HEK293 (cell line): ENCODE results near the gene PHYHD1.

Source experiments
- CTCF ChIA-PET: fragments of 350-600 bp; formaldehyde crosslinking; extraction: SDS; loops from one replicate; lab custom pipeline; 2021; ENCODE audit warnings: antibody characterized with exemption; lab: Yijun Ruan, JAX
- POLR2A ChIA-PET: fragments of 300-600 bp; formaldehyde crosslinking; extraction: SDS; loops from one replicate; lab custom pipeline; 2020; ENCODE audit warnings: antibody characterized with exemption, inconsistent platforms; lab: Yijun Ruan, JAX
- H3K27ac ChIP-seq: fragments of 200-500 bp; sonication (Bioruptor generic); 2 replicates; pipeline ENCODE4 v1.5.1; 2014; ENCODE audit warnings: low read depth, low read length, control low read depth, inconsistent platforms; ENCODE audit errors: extremely low read depth
- H3K36me3 ChIP-seq, 2 experiments: fragments of 200-500 bp in 1 of 2; sonication (Bioruptor generic) in 1 of 2; 1 replicate in 1 of 2; 2 replicates in 1 of 2; pipeline ENCODE4 v1.5.1; 2014 to 2017; ENCODE audit warnings: inconsistent platforms in 2 of 2, low read length in 2 of 2; ENCODE audit not compliant: control insufficient read depth in 2 of 2, insufficient read depth in 1 of 2
- H3K4me1 ChIP-seq: fragments of 200-500 bp; sonication (Bioruptor generic); 2 replicates; pipeline ENCODE4 v1.5.1; 2014; ENCODE audit warnings: mild to moderate bottlenecking, low read length, inconsistent platforms; ENCODE audit not compliant: control insufficient read depth, insufficient read depth
- H3K4me3 ChIP-seq: 2 replicates; pipeline ENCODE4 v1.5.1; 2011; ENCODE audit warnings: low read depth, mild to moderate bottlenecking, control low read depth, low read length, moderate library complexity
- H3K9me3 ChIP-seq: fragments of 200-500 bp; sonication (Bioruptor generic); 2 replicates; pipeline ENCODE4 v1.5.1; 2014; ENCODE audit warnings: low read depth, low read length, inconsistent platforms; ENCODE audit not compliant: control insufficient read depth, insufficient read depth
- BCL6B ChIP-seq: fragments of 450-650 bp; formaldehyde crosslinking; IDR thresholded peaks from 2 replicates; pipeline ENCODE4 v1.5.1; 2017; ENCODE audit warnings: missing biosample characterization, missing genetic modification characterization
- HOXD13 ChIP-seq: sonication (generic); formaldehyde crosslinking; IDR thresholded peaks from 2 replicates; pipeline ENCODE4 v1.8.0; 2022; ENCODE audit warnings: missing genetic modification reagents, borderline replicate concordance
- MZF1 ChIP-seq: fragments of 450-650 bp; formaldehyde crosslinking; IDR thresholded peaks from 2 replicates; pipeline ENCODE4 v1.5.1; 2017; ENCODE audit warnings: missing biosample characterization, missing genetic modification characterization, borderline replicate concordance
- PATZ1 ChIP-seq: fragments of 450-650 bp; formaldehyde crosslinking; IDR thresholded peaks from 2 replicates; pipeline ENCODE4 v1.5.1; 2016; ENCODE audit warnings: missing biosample characterization, missing genetic modification characterization
- PRDM2 ChIP-seq: fragments of 450-650 bp; formaldehyde crosslinking; IDR thresholded peaks from 2 replicates; pipeline ENCODE4 v1.5.1; 2016; ENCODE audit warnings: missing biosample characterization, missing genetic modification characterization, borderline replicate concordance
- ZBTB26 ChIP-seq: fragments of 450-650 bp; formaldehyde crosslinking; optimal IDR thresholded peaks from 2 replicates; pipeline ENCODE3; 2016; ENCODE audit warnings: missing biosample characterization, mild to moderate bottlenecking, missing genetic modification characterization
- ZFHX2 ChIP-seq: fragments of 450-650 bp; formaldehyde crosslinking; conservative IDR thresholded peaks from 2 replicates; pipeline ENCODE4 v1.5.1; 2016; ENCODE audit warnings: missing biosample characterization, missing genetic modification characterization
- ZNF10 ChIP-seq: fragments of 450-650 bp; formaldehyde crosslinking; IDR thresholded peaks from 2 replicates; pipeline ENCODE4 v1.5.1; 2017; ENCODE audit warnings: missing biosample characterization, missing genetic modification characterization
- ZNF112 ChIP-seq: fragments of 450-650 bp; formaldehyde crosslinking; IDR thresholded peaks from 2 replicates; pipeline ENCODE4 v1.5.0; 2017; ENCODE audit warnings: missing biosample characterization, missing genetic modification characterization
- ZNF132 ChIP-seq: fragments of 450-650 bp; formaldehyde crosslinking; IDR thresholded peaks from 2 replicates; pipeline ENCODE4 v1.5.1; 2017; ENCODE audit warnings: missing biosample characterization, missing genetic modification characterization, borderline replicate concordance
- ZNF2 ChIP-seq: fragments of 450-650 bp; formaldehyde crosslinking; IDR thresholded peaks from 2 replicates; pipeline ENCODE4 v1.5.1; 2016; ENCODE audit warnings: missing biosample characterization, missing genetic modification characterization
- ZNF26 ChIP-seq: fragments of 450-650 bp; formaldehyde crosslinking; IDR thresholded peaks from 2 replicates; pipeline ENCODE4 v1.5.1; 2016; ENCODE audit warnings: missing biosample characterization, missing genetic modification characterization
- ZNF274 ChIP-seq, 2 experiments: fragments of 200-500 bp in 1 of 2; fragments of 450-650 bp in 1 of 2; sonication (Bioruptor generic) in 1 of 2; formaldehyde crosslinking in 1 of 2; IDR thresholded peaks; 2 replicates each; pipeline versions ENCODE4 v1.5.1 to v1.6.1; 2014 to 2016; ENCODE audit warnings: borderline replicate concordance in 1 of 2, inconsistent platforms in 1 of 2, low read length in 1 of 2, missing biosample characterization in 1 of 2, missing genetic modification characterization in 1 of 2
- ZNF311 ChIP-seq: fragments of 450-650 bp; formaldehyde crosslinking; IDR thresholded peaks from 2 replicates; pipeline ENCODE4 v1.5.1; 2017; ENCODE audit warnings: missing biosample characterization, missing genetic modification characterization, borderline replicate concordance
- ZNF324 ChIP-seq: fragments of 450-650 bp; formaldehyde crosslinking; IDR thresholded peaks from 2 replicates; pipeline ENCODE4 v1.5.1; 2016; ENCODE audit warnings: missing biosample characterization, missing genetic modification characterization
- ZNF391 ChIP-seq: fragments of 450-650 bp; formaldehyde crosslinking; IDR thresholded peaks from 2 replicates; pipeline ENCODE4 v1.5.1; 2016; ENCODE audit warnings: low read depth, missing biosample characterization, missing genetic modification characterization, borderline replicate concordance
- ZNF416 ChIP-seq: fragments of 450-650 bp; formaldehyde crosslinking; IDR thresholded peaks from 2 replicates; pipeline ENCODE4 v1.5.1; 2016; ENCODE audit warnings: missing biosample characterization, missing genetic modification characterization
- ZNF433 ChIP-seq: fragments of 450-650 bp; formaldehyde crosslinking; IDR thresholded peaks from 2 replicates; pipeline ENCODE4 v1.5.1; 2016; ENCODE audit warnings: missing biosample characterization, missing genetic modification characterization, low read depth
- ZNF558 ChIP-seq: fragments of 450-650 bp; formaldehyde crosslinking; IDR thresholded peaks from 2 replicates; pipeline ENCODE4 v1.5.1; 2016; ENCODE audit warnings: missing biosample characterization, missing genetic modification characterization
- ZNF560 ChIP-seq: fragments of 450-650 bp; formaldehyde crosslinking; IDR thresholded peaks from 2 replicates; pipeline ENCODE4 v1.5.1; 2017; ENCODE audit warnings: missing biosample characterization, missing genetic modification characterization, borderline replicate concordance
- ZNF621 ChIP-seq: fragments of 450-650 bp; formaldehyde crosslinking; IDR thresholded peaks from 2 replicates; pipeline ENCODE4 v1.5.1; 2017; ENCODE audit warnings: missing biosample characterization, missing genetic modification characterization
- ZNF785 ChIP-seq: fragments of 450-650 bp; formaldehyde crosslinking; IDR thresholded peaks from 2 replicates; pipeline ENCODE4 v1.5.1; 2016; ENCODE audit warnings: missing biosample characterization, missing genetic modification characterization

Gene PHYHD1

GRCh38 chr9:128893354-128893753 is 27.4 kb upstream of the PHYHD1 start:
- no peak for TF ChIP-seq ZNF324 (tag by site-specific recombination)
- no peak for TF ChIP-seq ZNF274 (IDR thresholded peaks at IDR 0.05; ENCODE audit: low read length)
- no peak for TF ChIP-seq ZNF274 (tag by site-specific recombination; IDR thresholded peaks at IDR 0.05; ENCODE audit: borderline replicate concordance)
- no peak for TF ChIP-seq ZBTB26 (tag by site-specific recombination)
- TF ChIP-seq ZNF391 (tag by site-specific recombination), result no peak
- no peak for TF ChIP-seq ZNF10 (tag by site-specific recombination)
- no peak for TF ChIP-seq HOXD13 (CRISPR knock-in tag)
- no peak for TF ChIP-seq ZNF558 (tag by site-specific recombination)
- TF ChIP-seq ZNF132 (tag by site-specific recombination), result no peak
- no peak for TF ChIP-seq ZNF112 (tag by site-specific recombination)
- no peak for TF ChIP-seq PRDM2 (tag by site-specific recombination)
- no peak for TF ChIP-seq ZNF2 (tag by site-specific recombination)
- no peak for TF ChIP-seq ZNF311 (tag by site-specific recombination)
- no peak for TF ChIP-seq ZNF433
- no peak for TF ChIP-seq BCL6B (tag by site-specific recombination)
- no peak for TF ChIP-seq ZNF560
- Histone ChIP-seq H3K9me3 (no peaks in the 10 kb centered on the region), H3K4me1 (no peaks in the 10 kb centered on the region), H3K27ac (no peak overlapping the region), H3K36me3 (peaks cover 0 to 57% of the 10 kb centered on the region in 2 experiments; a peak in 2 of 3 replicates), H3K4me3 (no peak overlapping the region)
- ChIA-PET POLR2A (no interaction called here), CTCF (interaction anchor here (1.9 kb wide), 1 partner anchor 35 kb away, joined by 9 read pairs; no protein-coding TSS in a partner anchor)

- ChIA-PET POLR2A (interaction anchor here (0.6 kb wide), 1 partner anchor 252 kb away, joined by 3 read pairs; no protein-coding TSS in a partner anchor), CTCF (interaction anchor here (0.7 to 1.9 kb wide), 2 partner anchors 11 to 33 kb away, joined by 3 to 9 read pairs; no protein-coding TSS in a partner anchor)
- Histone ChIP-seq H3K4me3 (no peak overlapping the region), H3K27ac (no peak overlapping the region), H3K9me3 (no peaks in the 10 kb centered on the region), H3K36me3 (peaks cover 0 to 61% of the 10 kb centered on the region in 2 experiments; a peak in 2 of 3 replicates), H3K4me1 (no peaks in the 10 kb centered on the region)
- no peak for TF ChIP-seq ZNF416 (tag by site-specific recombination)
- TF ChIP-seq ZNF621 (tag by site-specific recombination), result no peak
- no peak for TF ChIP-seq ZNF26
- no peak for TF ChIP-seq ZNF560
- no peak for TF ChIP-seq ZNF785 (tag by site-specific recombination)
- no peak for TF ChIP-seq ZFHX2 (tag by site-specific recombination)
- no peak for TF ChIP-seq PATZ1 (tag by site-specific recombination)
- TF ChIP-seq MZF1 (tag by site-specific recombination), result no peak
Measured at GRCh38 chr9:128894764-128895163, 26.0 kb upstream of the PHYHD1 start.
